ENCODE results near the gene SPTB.

Gene SPTB

GRCh38 chr14:64920465-64920864 lies 40.8 kb upstream of the SPTB start:
- H3F3A ChIP-seq (ENCODE audit: insufficient read depth, low read length) = no peaks in the 10 kb centered on the region
- H3K9me3 ChIP-seq (replicated peaks; ENCODE audit: insufficient read depth, low read length) = no peaks in the 10 kb centered on the region
- H4K20me1 ChIP-seq (ENCODE audit: insufficient read depth, low read length) = no peaks in the 10 kb centered on the region
- no peaks in the 10 kb centered on the region for H3K27me3 ChIP-seq (replicated peaks; ENCODE audit: insufficient read depth, low read length)
- H3K27ac ChIP-seq (ENCODE audit: low read length) = no peak overlapping the region
- H2AFZ ChIP-seq (ENCODE audit: low read length) = no peak overlapping the region
- DNase-seq = no peak
- no peak overlapping the region for H3K9ac ChIP-seq (ENCODE audit: low read length)
- no peaks in the 10 kb centered on the region for H3K36me3 ChIP-seq (replicated peaks; ENCODE audit: insufficient read depth, low read length)
- 0 out of 2 replicates have a peak, but pooled peaks cover 1% of the 10 kb centered on the region for H3K4me1 ChIP-seq (ENCODE audit: low read length)
- H3K4me3 ChIP-seq (ENCODE audit: low read length) = no peak overlapping the region
- H3K4me2 ChIP-seq (ENCODE audit: low read depth, low read length) = no peak overlapping the region
- H3K9me2 ChIP-seq (replicated peaks; ENCODE audit: insufficient read depth, low read length) = no peaks in the 10 kb centered on the region
- TF ChIP-seq EZH2phosphoT487 (IDR thresholded peaks at IDR 0.05; ENCODE audit: low read length) = no peak
- TF ChIP-seq EZH2 (optimal IDR thresholded peaks at IDR 0.05; ENCODE audit: low read depth, low read length) = no peak
- no peak for TF ChIP-seq CTCF (IDR thresholded peaks at IDR 0.05; ENCODE audit: low read length)
- peaks cover 63% of the 10 kb centered on the region for H3K79me2 ChIP-seq (ENCODE audit: low read length)

- no peaks in the 10 kb centered on the region for H3K9me3 ChIP-seq (replicated peaks; ENCODE audit: insufficient read depth, low read length)
- H3K9me2 ChIP-seq (replicated peaks; ENCODE audit: insufficient read depth, low read length) = no peaks in the 10 kb centered on the region
- H3K4me2 ChIP-seq (ENCODE audit: low read depth, low read length) = no peak overlapping the region
- no peaks in the 10 kb centered on the region for H3F3A ChIP-seq (ENCODE audit: insufficient read depth, low read length)
- 0 out of 2 replicates have a peak, but pooled peaks cover 5% of the 10 kb centered on the region for H3K4me1 ChIP-seq (ENCODE audit: low read length)
- no peak overlapping the region for H3K27ac ChIP-seq (ENCODE audit: low read length)
- peaks cover 67% of the 10 kb centered on the region for H3K79me2 ChIP-seq (ENCODE audit: low read length)
- no peaks in the 10 kb centered on the region for H3K36me3 ChIP-seq (replicated peaks; ENCODE audit: insufficient read depth, low read length)
- no peak overlapping the region for H3K4me3 ChIP-seq (ENCODE audit: low read length)
- no peaks in the 10 kb centered on the region for H3K27me3 ChIP-seq (replicated peaks; ENCODE audit: insufficient read depth, low read length)
- H4K20me1 ChIP-seq (ENCODE audit: insufficient read depth, low read length) = no peaks in the 10 kb centered on the region
- TF ChIP-seq CTCF (IDR thresholded peaks at IDR 0.05; ENCODE audit: low read length) (no peak), EZH2phosphoT487 (IDR thresholded peaks at IDR 0.05; ENCODE audit: low read length) (no peak), EZH2 (optimal IDR thresholded peaks at IDR 0.05; ENCODE audit: low read depth, low read length) (no peak)
- H3K9ac ChIP-seq (ENCODE audit: low read length) = no peak overlapping the region
- no peak overlapping the region for H2AFZ ChIP-seq (ENCODE audit: low read length)
- DNase-seq = no peak
Measured at GRCh38 chr14:64919618-64920017, 39.9 kb upstream of the SPTB start.

- H3K9me2 ChIP-seq (replicated peaks; ENCODE audit: insufficient read depth, low read length) = no peaks in the 10 kb centered on the region
- H3K4me3 ChIP-seq (ENCODE audit: low read length) = no peak overlapping the region
- H3F3A ChIP-seq (ENCODE audit: insufficient read depth, low read length) = no peaks in the 10 kb centered on the region
- H3K9me3 ChIP-seq (replicated peaks; ENCODE audit: insufficient read depth, low read length) = no peaks in the 10 kb centered on the region
- H3K4me2 ChIP-seq (ENCODE audit: low read depth, low read length) = no peak overlapping the region
- H3K27me3 ChIP-seq (replicated peaks; ENCODE audit: insufficient read depth, low read length) = no peaks in the 10 kb centered on the region
- H2AFZ ChIP-seq (ENCODE audit: low read length) = no peak overlapping the region
- 0 out of 2 replicates have a peak, but pooled peaks cover 5% of the 10 kb centered on the region for H3K4me1 ChIP-seq (ENCODE audit: low read length)
- no peak for DNase-seq
- no peaks in the 10 kb centered on the region for H4K20me1 ChIP-seq (ENCODE audit: insufficient read depth, low read length)
- H3K9ac ChIP-seq (ENCODE audit: low read length) = no peak overlapping the region
- no peak overlapping the region for H3K27ac ChIP-seq (ENCODE audit: low read length)
- no peaks in the 10 kb centered on the region for H3K36me3 ChIP-seq (replicated peaks; ENCODE audit: insufficient read depth, low read length)
- peaks cover 69% of the 10 kb centered on the region for H3K79me2 ChIP-seq (ENCODE audit: low read length)
- TF ChIP-seq EZH2 (optimal IDR thresholded peaks at IDR 0.05; ENCODE audit: low read depth, low read length) (no peak), CTCF (IDR thresholded peaks at IDR 0.05; ENCODE audit: low read length) (no peak), EZH2phosphoT487 (IDR thresholded peaks at IDR 0.05; ENCODE audit: low read length) (no peak)
Measured at GRCh38 chr14:64919215-64919614, 39.5 kb upstream of the SPTB start.
